Measurements from ENCODE around the gene UNC93B1. TPM values are rescaled to one million over a fixed set of nuclear protein-coding genes. Genes with fewer than 3 reads are reported as not detected.

UNC93B1 gene
- total RNA-seq, 1 experiment from 2014 or later = 75.4 TPM

DNA sequence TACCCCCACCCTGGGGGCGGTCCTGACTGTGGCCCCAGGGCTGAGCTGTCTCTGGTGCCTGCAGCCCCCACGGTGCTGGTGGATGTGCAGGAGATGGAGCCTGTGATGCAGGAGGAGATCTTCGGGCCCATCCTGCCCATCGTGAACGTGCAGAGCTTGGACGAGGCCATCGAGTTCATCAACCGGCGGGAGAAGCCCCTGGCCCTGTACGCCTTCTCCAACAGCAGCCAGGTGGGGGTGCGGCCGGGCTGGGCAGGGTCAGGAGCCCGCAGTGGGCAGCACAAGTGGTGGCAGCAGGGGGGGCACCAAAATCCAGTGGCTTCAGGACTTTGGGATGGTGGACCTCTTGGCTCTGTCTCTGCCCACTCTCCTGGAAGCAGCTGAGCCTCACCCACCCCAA, 18.6 kb upstream of the UNC93B1 start:
- DNase-seq (ENCODE audit: low read depth) = no peak

DNA sequence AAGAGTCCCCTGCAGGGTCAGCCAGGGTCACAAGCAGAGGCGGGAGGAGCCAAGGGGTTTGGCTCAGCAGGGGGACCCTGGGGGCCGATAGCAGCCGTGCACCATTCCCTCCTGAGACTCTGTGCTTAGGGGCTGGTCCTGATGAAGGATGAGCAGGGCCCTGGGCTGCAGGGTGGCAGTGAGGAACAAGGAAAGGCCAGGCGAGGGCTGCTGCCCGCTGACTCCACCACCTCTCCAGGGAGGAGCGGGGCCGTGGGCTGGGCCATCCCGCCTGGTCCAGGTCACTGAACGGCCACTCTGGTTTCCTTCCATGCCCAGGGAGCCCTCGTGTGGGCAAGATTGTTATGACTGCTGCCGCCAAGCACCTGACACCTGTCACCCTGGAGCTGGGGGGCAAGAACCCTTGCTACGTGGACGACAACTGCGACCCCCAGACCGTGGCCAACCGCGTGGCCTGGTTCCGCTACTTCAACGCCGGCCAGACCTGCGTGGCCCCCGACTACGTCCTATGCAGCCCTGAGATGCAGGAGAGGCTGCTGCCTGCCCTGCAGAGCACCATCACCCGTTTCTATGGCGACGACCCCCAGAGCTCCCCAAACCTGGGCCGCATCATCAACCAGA, 17.4 kb upstream of the UNC93B1 start:
- DNase-seq (ENCODE audit: low read depth) = peak; percentile 63

- DNase-seq (ENCODE audit: low read depth) = peak; percentile 84
Measured at GRCh38 chr11:68020575-68020974, 16.7 kb upstream of the UNC93B1 start.

DNA sequence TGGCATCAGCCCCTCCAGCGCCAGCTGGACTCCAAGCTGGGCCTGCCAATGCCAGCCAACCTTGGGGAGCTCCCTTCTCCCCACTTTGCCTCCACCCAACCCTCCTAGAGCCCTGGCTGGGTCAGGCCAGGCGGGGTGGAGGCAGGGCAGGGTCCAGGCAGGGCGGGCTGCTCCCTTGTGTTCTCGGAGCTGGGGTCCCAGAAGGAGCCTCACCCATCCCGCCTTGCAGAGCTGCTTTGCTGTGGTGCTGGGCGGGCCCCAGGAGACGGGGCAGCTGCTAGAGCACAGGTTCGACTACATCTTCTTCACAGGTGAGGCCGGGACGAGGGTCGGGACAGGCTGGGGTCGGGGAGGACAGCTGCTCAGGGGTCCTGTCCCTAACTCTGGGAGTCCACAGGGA, 15.6 kb upstream of the UNC93B1 start:
- DNase-seq (ENCODE audit: low read depth) = no peak

GRCh38 chr11:68018730-68019190, 14.9 kb upstream of the UNC93B1 start:
- no peak for DNase-seq (ENCODE audit: low read depth)

DNA sequence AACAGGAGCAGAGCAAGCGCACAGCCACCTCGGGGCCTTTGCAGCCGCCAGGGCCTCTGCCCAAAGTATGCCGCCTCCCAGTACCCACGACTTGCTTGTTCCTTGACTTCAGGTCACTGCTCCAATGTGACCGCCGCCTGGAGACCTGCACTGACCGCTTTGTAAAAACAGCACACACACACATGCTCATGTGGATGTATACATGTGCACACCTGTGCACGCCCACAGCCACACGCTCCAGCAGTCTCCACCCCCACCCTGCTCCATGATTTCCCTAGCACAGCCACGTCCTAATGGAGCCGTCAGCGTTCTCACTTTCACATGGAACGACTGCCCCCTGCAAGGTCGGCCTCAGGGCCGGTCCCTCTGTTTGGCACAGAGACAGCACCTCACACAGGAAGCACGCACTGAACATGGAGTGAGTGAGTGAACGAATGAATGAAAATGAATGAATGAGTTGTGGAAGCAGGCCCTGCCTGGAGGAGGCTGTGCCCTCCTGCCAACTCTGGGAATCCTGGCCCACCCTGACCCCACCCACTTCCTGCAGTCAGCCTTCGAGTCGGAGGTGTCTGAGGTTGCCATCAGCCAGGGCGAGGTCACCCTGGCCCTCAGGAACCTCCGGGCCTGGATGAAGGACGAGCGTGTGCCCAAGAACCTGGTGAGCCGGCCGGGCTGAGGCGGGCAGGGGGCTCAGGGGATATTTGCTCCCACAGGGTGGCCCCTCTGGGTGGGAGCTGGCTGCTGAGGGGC, 14.3 kb upstream of the UNC93B1 start:
- no peak for DNase-seq (ENCODE audit: low read depth)

- DNase-seq (ENCODE audit: low read depth) = no peak
Measured at GRCh38 chr11:68016904-68017817, 13.3 kb upstream of the UNC93B1 start.

GRCh38 chr11:68016161-68016903, 12.4 kb upstream of the UNC93B1 start:
- no peak for DNase-seq (ENCODE audit: low read depth)

GRCh38 chr11:68015467-68015866, 11.6 kb upstream of the UNC93B1 start:
- no peak for DNase-seq (ENCODE audit: low read depth)

DNA sequence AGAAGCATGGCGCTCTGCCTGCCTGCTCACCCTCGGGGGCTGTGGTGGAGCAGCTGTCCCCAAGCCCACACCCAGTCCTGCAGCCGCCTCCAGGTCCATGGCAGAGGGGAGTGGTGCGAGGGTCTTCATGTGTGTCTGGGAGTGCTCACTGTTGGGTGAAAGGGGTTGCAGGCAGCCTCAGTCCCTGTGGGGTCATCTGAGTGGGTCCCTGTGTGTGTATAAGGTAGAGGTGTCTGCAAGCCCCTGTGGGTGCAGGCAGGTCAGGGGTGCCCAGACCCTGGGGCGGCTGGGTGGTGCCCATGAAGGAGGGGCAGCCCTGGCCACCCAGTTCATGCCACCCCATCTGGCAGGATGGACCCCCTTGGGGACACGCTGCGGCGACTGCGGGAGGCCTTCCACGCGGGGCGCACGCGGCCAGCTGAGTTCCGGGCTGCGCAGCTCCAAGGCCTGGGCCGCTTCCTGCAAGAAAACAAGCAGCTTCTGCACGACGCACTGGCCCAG, 11.1 kb upstream of the UNC93B1 start:
- DNase-seq (ENCODE audit: low read depth) = no peak

DNA sequence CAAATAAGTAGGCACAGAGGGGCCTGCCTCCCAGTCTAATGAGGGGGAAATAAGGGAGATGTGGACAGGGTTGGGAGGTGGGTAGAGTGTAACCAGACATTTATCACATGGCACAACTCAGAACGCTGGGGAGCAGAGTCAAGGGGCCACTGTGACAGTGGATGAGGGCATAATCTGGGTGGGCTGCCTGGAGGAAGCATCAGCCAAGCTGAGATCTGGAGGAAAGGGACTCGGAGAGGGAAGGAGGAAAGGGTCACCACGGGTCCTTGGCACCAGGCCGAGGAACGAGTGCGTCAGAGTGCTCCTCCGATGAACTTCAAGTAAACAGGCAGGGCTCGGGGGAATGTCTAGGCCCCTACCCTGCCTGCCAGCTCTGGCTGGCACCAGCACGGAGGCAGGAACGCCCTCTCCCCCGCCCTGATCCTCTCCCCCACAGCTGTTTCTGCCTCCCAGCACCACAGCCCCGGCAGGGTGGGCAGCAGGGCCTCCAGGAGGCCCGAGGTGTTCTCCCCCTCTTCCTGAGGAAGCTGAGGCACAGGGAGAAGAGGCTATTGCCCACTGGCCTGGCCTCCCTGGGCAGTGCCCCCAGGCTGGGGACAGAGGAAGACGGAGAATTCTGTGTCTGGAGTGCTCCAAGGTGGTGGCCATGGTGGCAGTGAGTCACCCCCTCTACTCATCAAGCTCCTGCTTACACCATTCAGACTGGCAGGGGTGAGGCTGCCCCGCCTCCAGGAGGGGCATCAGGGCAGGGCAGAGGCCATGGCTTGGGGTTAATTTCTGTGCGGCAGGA, 10.5 kb upstream of the UNC93B1 start:
- DNase-seq (ENCODE audit: low read depth) = peak; percentile 98

DNA sequence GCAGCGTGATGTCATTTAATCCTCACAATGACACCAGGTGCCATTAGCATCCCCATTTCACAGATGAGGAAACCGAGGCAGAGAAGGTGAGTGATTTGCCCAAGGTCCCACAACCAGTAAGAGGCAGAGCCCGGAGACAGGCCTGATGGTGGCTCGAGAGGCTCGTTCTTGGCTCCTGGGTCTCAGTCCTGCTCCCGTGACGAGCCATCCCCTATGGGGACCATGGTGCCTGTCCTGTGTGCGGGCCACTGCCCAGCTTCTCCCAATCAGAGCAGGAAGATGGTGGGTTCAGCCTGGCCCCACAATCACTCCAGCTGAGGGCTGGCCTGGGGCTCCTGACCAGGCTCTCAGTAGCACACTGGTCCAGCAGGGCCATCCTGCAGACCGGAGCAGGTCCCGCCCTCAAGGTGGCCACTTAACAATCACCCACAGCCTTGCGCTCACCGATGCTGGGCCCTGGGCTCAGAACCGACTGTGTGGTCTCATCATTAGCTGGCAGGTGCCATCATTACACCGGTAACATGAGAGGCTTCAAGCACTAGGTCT, 9.8 kb upstream of the UNC93B1 start:
- peak; percentile 56 for DNase-seq (ENCODE audit: low read depth)

- DNase-seq (ENCODE audit: low read depth) = peak; percentile 100
Measured at GRCh38 chr11:68012843-68013610, 9.1 kb upstream of the UNC93B1 start.

DNA sequence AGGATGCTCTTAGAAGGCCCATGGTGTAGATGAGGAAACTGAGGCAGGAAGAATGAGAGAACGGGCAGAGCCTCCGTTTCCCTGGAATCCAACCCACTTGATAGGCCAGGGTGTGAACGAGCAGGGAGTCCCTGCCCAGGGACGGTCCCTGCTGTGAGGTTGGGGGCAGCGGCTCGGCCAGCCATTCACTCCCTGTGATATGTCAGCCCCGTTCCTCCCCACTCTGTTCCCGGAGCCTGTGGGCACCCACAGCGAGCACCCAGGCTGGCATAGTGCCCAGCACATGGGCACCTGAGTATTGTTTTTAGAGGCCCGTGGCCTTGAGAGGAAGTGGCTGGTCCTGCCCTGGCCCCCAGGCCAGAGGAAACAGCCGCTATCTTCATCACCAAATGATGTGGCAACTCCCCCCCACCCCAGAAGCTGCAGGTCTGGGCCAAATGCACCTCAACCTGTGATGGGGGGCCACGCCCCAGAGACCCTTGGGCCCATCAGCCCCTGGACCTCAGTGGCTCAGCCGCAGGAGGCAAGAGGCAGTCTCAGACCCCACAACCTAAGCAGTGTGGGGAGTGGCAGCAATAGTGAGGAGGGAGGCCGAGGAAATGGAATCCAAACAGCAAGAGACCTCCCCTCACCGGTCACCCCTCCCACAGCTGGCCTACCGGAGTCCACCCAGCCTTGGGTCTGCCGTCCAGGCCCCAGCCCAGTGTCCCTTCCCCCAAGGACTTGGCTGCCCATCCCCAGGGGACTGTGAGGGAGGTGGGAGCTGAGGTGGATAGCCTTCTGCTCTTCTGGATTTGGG, 8.3 kb upstream of the UNC93B1 start:
- no peak for DNase-seq (ENCODE audit: low read depth)

DNA sequence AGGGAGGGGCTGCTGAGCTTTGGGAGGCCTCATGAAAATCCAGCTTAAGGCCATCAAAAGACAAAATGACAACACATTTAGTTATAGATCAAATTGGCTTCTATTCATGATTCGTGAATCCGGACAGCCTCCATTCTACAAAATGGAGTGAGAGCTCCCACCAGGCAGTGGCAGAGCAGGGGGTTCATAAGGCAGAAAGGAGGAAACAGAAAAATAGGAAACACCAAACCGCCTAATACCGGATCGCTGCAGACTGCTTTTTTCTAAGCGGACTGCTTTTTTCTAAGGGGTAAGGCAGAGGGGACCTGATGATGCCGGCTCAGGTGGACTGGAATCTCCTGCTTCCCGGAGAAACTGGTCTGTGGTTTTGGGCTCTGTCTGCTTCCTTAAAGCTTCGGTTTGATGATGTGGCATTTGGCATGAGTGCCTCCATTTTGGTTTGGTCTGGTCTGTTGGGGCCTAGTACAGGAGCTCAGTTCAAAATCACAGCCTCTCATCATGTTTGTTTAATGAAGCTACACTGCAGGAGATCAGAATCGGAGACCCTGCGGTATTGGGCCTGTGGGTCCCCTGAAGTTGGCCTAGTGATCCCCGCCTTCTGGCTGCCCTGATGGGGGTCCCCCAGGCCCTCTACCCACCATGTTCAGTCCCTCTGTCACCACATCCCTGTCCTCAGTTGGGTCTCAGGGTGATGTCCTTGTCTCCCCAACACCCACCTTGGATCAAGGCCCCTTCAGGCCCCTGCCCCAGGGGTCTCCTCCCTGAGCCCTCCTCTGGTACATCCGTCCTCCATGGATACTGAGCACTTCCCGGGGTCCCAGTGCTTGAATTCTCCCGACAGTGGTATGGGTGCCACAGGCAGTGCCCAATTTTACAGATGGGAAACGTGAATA, 7.4 kb upstream of the UNC93B1 start:
- no peak for DNase-seq (ENCODE audit: low read depth)

DNA sequence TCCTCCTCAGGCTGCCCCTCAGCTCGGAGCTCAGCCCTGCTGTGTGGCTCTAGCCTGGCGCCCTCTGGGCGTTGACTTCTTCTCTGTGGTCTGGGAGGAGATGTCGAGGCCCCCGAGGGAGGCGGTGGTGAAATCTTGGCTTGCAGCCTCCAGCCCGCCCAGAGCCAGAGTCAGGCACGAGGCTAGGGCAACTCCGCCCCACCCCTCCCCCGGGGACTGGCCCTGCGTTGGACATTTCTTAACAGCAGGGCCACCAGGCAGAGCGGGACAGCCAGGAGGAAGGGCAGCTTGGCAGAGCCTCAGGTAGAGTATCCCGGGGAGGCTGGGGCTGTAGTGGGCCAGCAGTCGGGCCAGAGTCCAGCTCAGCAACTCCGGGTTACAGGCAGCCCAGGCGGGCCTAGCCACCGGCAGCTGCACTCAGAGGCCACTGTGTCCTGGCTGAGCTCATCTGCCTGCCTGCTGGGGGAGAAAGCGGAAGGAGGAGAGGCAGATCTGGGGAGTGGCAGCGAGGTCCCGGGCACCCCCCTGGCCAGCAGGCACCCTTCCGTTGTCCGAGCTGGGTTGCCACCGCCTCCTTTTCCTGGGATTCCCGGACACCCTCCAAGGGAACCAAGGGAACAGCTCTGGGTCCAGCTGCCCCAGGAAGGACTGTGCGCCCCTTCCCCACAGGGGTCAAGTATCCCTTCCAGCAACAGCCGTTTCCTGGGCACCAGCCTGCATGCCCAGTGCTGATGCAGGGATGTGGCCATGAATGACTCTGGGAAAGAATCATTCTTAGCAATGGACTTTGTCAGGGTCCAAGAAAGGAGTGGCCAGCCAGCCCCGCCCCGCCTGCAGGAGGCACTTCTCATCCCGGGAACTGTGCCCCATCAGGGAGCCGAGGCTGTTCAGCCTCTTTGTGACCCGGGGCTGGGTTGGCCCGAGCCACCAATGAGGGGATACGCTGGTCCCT, 6.5 kb upstream of the UNC93B1 start, which contains the start of gene ALDH3B1:
Gene ALDH3B1, plus strand, starts transcription at position 238 of the 952 bp plus-strand sequence. CDS start 4,971 bp downstream, outside the sequence.
- peak; percentile 95 for DNase-seq (ENCODE audit: low read depth)

Data from M059J (cell line).